MCF 10A (cell line): ENCODE results near the gene FDCSP. TPM values are rescaled to one million over a fixed set of nuclear protein-coding genes. Genes with fewer than 3 reads are reported as not detected.
"Not testable (repeated sequence)": the region's sequence is repeated elsewhere in the genome, so short reads cannot be mapped to it uniquely, and the experiment has no call there.

ENCODE experiments used
- BruUV-seq: library from RNA; stranded (reverse); fragments of 400-500 nt; replicated peaks from 2 replicates; lab custom pipeline; 2021; lab: Mats Ljungman, UMichigan
- CTCF ChIA-PET: fragments of 300-600 bp; sonication (Branson Sonifier 250); formaldehyde crosslinking; extraction: SDS; loops from one replicate; lab custom pipeline; 2021; ENCODE audit warnings: antibody characterized with exemption, inconsistent platforms; lab: Yijun Ruan, JAX
- POLR2A ChIA-PET: fragments of 300-600, 350-650 bp; sonication (Branson Sonifier 250); formaldehyde crosslinking; extraction: SDS; loops from one replicate; lab custom pipeline; 2020; ENCODE audit warnings: antibody characterized with exemption, inconsistent platforms; lab: Yijun Ruan, JAX
- DNase-seq: peaks from one replicate; pipeline ENCODE4 v3.0.0-alpha.2; 2018; ENCODE audit not compliant: unreplicated experiment
- H3K27ac Mint-ChIP-seq: one replicate; pipeline ENCODE4 v1.8.0; 2022; ENCODE audit warnings: mild to moderate bottlenecking, low read depth, mixed read lengths; ENCODE audit not compliant: unreplicated experiment
- H3K27me3 Mint-ChIP-seq: one replicate; pipeline ENCODE4 v1.8.0; 2022; ENCODE audit warnings: mixed read lengths; ENCODE audit not compliant: insufficient read depth, unreplicated experiment
- H3K36me3 Mint-ChIP-seq: one replicate; pipeline ENCODE4 v1.8.0; 2022; ENCODE audit warnings: mild to moderate bottlenecking, moderate library complexity, mixed read lengths; ENCODE audit not compliant: insufficient read depth, unreplicated experiment
- H3K4me1 Mint-ChIP-seq: one replicate; pipeline ENCODE4 v1.8.0; 2022; ENCODE audit warnings: mixed read lengths; ENCODE audit not compliant: insufficient read depth, unreplicated experiment
- H3K4me3 Mint-ChIP-seq: one replicate; pipeline ENCODE4 v1.8.0; 2022; ENCODE audit warnings: mild to moderate bottlenecking, moderate library complexity, mixed read lengths; ENCODE audit not compliant: unreplicated experiment
- H3K9me3 Mint-ChIP-seq: one replicate; pipeline ENCODE4 v1.8.0; 2022; ENCODE audit warnings: mixed read lengths; ENCODE audit not compliant: unreplicated experiment
- CTCF ChIP-seq: fragments of 200-600 bp; IDR thresholded peaks from one replicate; pipeline ENCODE4 v1.8.0; 2022; ENCODE audit warnings: antibody characterized with exemption, mild to moderate bottlenecking; ENCODE audit not compliant: unreplicated experiment
- intact Hi-C: fragments of 100-400 bp; cut with micrococcal nuclease; formaldehyde crosslinking; loops from 2 replicates; pipeline ENCODE4 v1.14.1; 2022
- total RNA-seq: library from RNA; stranded (reverse); gene quantifications from 2 replicates; pipeline ENCODE4 v1.2.3, GENCODE V29; 2022

Gene FDCSP
- total RNA-seq, 1 experiment from 2014 or later, result not detected

DNA sequence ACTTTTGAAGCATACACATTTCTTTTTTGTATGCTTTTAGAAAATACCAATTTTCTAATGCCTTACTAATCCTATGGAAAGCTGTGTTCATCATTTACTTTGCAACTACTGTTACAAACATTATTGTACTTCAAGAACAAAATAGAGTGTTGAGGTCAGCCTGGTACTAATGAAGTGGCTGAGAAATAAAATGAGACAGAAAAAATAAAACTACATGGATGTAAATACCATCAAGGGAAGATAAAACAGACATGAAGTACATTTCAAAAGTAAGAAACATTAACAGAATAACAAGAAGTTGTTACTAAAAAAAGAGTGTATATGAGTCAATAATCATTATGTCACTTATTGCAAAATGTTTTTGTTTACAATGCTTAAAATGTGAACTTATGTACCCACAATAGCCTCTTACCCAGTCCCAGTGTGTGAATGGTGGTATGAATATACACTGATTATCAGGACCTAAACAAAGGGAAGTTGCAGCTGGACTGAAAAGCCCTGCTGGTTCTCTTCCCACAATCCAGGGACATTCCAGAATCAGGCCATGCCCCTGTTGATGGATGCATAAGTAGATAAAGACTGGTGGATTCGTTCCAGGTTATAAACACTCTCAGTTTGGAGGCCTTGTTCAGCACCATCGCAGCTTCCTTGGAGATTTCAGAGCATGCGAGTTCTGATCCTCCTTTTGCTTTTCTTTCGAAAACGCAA lies 14.1 kb downstream of the FDCSP start:
- no peak overlapping the region for H3K4me3 Mint-ChIP-seq
- H3K27me3 Mint-ChIP-seq, result peaks cover 11% of the 10 kb centered on the region
- POLR2A ChIA-PET, result interaction anchor here (1.1 kb wide), 1 partner anchor 14 kb away, joined by 4 read pairs; the partner anchor contains the start of gene FDCSP
- BruUV-seq, result no TSS peak
- H3K27ac Mint-ChIP-seq, result no peak overlapping the region
- CTCF ChIA-PET, result no interaction called here
- no peaks in the 10 kb centered on the region for H3K4me1 Mint-ChIP-seq
- H3K9me3 Mint-ChIP-seq, result no peaks in the 10 kb centered on the region
- H3K36me3 Mint-ChIP-seq, result no peaks in the 10 kb centered on the region
- no peak for DNase-seq
- TF ChIP-seq CTCF, result no peak
- intact Hi-C loops, result no loop called here

DNA sequence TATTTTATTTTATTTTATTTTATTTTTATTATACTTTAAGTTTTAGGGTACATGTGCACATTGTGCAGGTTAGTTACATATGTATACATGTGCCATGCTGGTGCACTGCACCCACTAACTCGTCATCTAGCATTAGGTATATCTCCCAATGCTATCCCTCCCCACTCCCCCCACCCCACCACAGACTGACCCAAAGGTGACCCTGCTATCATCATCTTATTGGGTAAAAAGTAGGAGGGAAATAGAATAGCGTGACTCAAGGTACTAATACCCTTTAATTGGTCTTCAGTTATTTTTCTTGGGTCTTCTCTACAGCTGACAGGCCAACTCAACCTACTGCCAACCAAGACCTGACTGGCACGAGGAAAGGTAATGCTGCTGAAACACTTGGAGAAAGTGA lies 16.4 kb downstream of the FDCSP start, which contains the start of gene CSN3:
TSS of gene CSN3 (plus strand) at position 301 of the 400 bp plus-strand sequence. CDS start 2,223 bp downstream, outside the sequence.
- H3K4me3 Mint-ChIP-seq, intact Hi-C loops, H3K9me3 Mint-ChIP-seq, DNase-seq, POLR2A ChIA-PET, H3K27ac Mint-ChIP-seq, BruUV-seq, H3K36me3 Mint-ChIP-seq, H3K4me1 Mint-ChIP-seq: not testable (repeated sequence)
- H3K27me3 Mint-ChIP-seq, result peaks cover 11% of the 10 kb centered on the region
- CTCF ChIA-PET, result interaction anchor here (0.6 kb wide), 1 partner anchor 328 kb away, joined by 4 read pairs; no protein-coding TSS in a partner anchor

GRCh38 chr4:70243091-70243490 lies 17.2 kb downstream of the FDCSP start:
- Mint-ChIP-seq H3K27me3 (peaks cover 11% of the 10 kb centered on the region), H3K36me3 (no peaks in the 10 kb centered on the region), H3K27ac (no peak overlapping the region), H3K9me3 (no peaks in the 10 kb centered on the region), H3K4me3 (no peak overlapping the region), H3K4me1 (no peaks in the 10 kb centered on the region)
- POLR2A ChIA-PET, result no interaction called here
- CTCF ChIA-PET, result no interaction called here
- DNase-seq, result no peak
- TF ChIP-seq CTCF, result no peak
- intact Hi-C loops, result no loop called here
- no TSS peak for BruUV-seq

DNA sequence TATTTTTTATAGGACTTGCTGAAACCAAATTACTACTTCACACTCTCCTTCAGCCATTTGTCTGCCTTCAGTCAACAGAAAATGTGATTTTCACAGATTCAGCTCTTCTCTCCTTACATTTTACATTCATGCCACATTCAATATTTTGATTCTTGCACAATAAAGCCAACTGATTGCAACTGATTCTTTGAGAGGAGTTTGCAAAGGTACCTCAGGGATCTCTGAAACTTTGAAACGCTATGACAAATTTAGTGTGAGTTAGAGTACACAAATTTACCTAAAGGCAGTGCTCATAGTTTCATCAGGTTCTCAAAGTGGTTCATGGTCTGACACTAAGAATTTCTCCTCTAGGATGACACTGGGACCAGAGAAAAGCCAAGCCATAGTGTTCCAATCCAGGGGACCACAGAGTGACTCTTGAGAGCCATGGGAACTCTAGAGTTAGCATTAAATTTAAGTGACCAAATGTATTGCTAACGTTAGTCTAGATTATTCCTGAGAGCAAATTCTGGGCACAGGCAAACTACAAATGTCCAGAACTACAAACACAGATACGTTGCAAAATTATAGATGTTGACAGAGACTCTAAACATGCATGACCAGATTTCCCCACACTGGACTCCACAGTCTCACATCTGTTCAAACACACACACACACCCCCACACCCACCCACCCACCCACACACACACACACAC lies 25.5 kb downstream of the FDCSP start:
- H3K4me3 Mint-ChIP-seq, result no peak overlapping the region
- H3K9me3 Mint-ChIP-seq, result no peaks in the 10 kb centered on the region
- no peak for DNase-seq
- no peak overlapping the region for H3K27ac Mint-ChIP-seq
- no peaks in the 10 kb centered on the region for H3K4me1 Mint-ChIP-seq
- no TSS peak for BruUV-seq
- intact Hi-C loops, result no loop called here
- H3K27me3 Mint-ChIP-seq, result no peaks in the 10 kb centered on the region
- H3K36me3 Mint-ChIP-seq, result no peaks in the 10 kb centered on the region
- TF ChIP-seq CTCF, result no peak
- CTCF ChIA-PET, result interaction anchor here (0.7 to 1.4 kb wide), 2 partner anchors 16 to 59 kb away, joined by 3 to 4 read pairs; no protein-coding TSS in a partner anchor
- POLR2A ChIA-PET, result interaction anchor here (0.8 kb wide), 1 partner anchor 27 kb away, joined by 3 read pairs; no protein-coding TSS in a partner anchor
